GM19240 (cell line): ENCODE data around the gene CPNE4.

ENCODE experiments used
- DNase-seq: peaks from one replicate; pipeline ENCODE4 v3.0.0; 2011; ENCODE audit warnings: low spot score; ENCODE audit not compliant: insufficient read length

Gene CPNE4

GRCh38 chr3:131608296-131608695 lies 426.5 kb downstream of the CPNE4 start:
- DNase-seq: no peak

DNA sequence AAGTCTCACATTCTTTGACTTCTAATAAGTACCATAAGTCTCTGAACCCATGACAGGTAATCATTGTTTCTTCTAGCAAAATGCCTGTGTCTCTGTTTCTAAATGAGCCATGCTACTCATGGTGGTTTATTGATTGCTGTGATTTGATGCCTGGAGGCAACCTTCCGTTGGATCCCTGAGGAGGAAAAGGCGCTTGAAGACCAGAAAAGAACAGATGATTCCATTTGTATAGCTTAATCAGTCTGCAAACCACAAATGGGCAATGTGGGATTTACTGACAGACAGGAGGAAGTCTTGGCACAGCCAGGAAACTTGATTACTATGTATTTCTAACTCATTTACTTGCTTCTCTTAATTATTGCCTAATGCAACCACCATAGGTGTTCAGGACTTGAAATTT lies 428.9 kb downstream of the CPNE4 start:
- no peak for DNase-seq

DNA sequence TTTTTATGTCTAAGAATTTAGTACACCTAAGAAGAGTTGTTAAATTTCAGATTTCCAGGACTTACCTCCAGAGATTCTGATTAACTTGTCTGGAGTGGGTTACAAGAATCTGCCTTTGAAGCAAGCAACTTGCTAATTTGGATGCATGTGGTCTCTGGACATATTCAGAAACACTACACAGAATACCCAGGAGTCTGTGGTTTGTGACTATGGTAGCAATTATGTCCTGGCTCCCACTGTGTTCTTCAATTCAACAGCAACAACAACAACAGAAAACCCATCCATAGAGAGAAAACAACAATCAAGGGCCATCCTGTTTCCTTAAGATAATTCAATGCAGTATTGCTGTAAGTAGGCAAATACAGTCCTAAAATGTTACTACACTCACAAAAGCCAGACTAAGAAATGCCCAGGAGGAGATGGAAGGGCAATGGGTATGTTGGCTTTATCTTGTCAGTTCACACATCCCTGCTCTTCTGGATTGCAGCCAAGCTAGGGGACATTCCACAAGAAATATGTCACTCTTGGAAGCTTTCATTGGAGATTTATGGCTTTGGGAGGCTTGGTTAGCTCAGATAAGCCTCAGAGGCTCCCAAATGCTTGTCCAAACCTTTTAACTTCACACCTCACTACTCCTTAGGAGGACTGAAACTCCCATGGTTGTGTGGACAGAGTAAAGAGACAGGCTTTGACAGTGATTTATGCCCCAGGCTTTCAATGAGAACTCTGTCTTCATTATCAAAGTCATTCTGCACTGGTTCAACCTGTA lies 432.6 kb downstream of the CPNE4 start:
- DNase-seq: no peak

- no peak for DNase-seq
Observed at GRCh38 chr3:131597816-131598215, 437.0 kb downstream of the CPNE4 start.

- no peak for DNase-seq
Observed at GRCh38 chr3:131596884-131597283, 437.9 kb downstream of the CPNE4 start.

DNA sequence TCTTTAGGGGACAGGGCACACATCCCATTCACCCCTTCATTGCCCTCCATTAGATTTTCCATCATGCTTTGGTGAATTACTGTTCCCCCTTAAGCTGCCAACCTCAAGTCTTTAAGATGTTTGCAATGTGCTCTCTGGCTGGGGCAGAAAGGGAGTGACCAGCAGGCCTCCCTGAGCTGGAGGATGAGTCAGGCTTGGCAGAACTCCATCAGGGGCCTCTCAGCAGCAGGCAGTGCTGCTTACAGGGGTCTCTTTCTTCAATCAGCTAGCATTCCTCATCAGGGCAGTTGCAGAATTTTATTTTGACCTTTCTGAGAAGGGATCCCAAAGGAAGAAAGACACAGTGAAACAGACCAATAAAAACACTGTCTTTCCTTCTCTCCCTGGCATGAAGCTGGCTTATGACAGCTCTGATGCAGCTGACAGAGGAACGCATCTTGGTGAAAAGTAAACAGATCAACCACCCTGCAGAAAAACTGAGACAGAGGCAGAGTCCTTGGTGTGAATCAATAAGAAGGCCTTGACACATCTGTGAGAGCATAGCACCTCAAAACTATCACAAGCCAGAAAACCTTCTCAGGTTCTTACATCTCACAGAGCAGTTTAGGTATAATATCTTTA lies 443.3 kb downstream of the CPNE4 start:
- DNase-seq: no peak

GRCh38 chr3:131586277-131586676 lies 448.5 kb downstream of the CPNE4 start:
- DNase-seq: no peak

- no peak for DNase-seq
Observed at GRCh38 chr3:131582438-131582837, 452.4 kb downstream of the CPNE4 start.

DNA sequence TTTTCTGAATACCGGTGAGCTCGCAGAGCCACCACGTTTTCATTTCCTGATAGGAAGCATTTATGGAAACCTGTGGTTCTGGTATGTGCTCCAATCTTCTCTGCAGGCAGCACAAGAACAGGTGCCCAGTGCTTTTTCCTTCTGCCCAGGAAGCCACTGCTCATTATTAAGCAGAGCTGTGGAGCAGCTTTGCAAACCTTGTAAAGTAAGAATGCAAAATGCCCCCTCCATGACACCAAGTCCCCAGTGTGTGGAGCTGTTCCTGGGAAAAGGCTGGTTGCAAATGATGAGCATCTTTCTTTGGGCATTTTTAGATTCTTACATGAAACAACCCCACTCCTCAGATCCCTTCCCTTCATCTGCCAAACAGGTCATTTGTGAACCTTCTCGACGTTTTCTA lies 466.4 kb downstream of the CPNE4 start:
- no peak for DNase-seq

GRCh38 chr3:131564812-131565211 lies 470.0 kb downstream of the CPNE4 start:
- no peak for DNase-seq

- DNase-seq: no peak
Observed at GRCh38 chr3:131561511-131561910, 473.3 kb downstream of the CPNE4 start.

DNA sequence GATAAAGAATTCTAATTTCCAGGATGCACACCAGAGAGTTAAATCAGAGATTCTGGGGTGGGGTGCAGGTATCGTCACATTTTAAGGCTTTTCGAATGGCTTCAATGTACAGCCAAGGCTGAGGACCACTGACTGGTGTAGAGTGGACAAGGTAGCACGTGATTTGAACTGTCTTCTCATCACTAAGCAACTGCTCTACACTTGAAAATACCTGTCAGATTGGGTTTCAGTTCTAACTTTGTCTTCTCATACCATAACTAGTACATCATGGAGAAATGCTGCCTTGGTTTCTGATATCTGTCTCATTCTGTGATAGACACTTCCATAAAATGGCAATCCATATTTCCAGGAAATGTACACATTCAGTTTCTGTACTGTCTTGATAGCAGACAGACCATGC lies 474.0 kb downstream of the CPNE4 start:
- no peak for DNase-seq

DNA sequence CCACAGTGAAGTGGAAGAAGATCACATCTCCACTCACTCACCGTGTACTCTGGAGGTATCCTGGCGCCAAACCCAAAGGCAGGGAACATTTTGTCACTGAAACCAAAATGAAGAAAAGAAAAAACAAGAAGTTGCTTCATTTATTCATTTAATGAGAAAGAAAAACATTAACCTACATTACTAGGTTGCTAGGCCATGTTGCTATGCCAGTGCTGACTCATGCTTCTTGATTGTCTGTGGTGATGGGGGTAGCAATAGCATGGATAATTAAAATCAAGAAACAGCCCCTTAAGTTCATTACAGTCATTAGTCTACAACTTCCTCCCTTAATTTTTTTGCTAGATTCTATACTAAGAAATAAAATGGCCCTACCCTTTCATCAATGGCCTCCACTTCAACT lies 479.4 kb downstream of the CPNE4 start:
- no peak for DNase-seq

DNA sequence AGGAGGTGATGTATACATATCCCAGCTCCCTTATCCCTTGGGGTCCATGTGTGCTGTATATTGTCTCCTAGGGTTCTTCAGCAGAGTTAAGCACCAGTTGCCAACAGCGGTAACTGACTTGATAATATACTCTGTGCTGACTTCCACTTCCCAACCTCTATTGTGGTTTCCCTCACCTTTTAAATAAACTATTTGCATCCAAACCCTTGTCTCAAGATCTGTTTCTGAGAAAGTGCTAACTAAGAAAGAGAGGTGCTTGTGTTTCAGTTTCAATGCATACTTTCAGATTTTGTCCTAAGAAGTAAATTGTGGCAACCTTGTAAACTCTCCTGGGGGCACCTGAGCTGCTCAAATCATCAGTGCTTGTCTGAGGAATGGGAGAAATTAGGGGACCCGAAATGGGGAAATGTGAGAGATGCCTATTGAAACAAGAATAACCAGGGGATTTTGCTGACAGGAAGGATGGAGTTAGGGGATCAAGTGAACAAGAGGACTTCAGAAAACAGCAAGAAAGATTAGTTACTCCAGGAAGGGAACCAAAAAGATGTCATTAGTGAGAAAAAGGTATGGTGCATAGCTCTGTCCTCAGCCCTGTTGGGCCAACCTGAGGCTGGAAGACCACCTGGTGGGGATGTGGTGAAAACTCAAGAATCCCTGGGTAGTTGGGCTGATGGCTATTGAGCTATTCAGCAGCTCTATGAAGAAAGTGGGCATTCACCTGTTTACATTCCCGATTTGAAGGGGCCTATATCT lies 481.1 kb downstream of the CPNE4 start:
- peak; percentile 12 for DNase-seq

DNA sequence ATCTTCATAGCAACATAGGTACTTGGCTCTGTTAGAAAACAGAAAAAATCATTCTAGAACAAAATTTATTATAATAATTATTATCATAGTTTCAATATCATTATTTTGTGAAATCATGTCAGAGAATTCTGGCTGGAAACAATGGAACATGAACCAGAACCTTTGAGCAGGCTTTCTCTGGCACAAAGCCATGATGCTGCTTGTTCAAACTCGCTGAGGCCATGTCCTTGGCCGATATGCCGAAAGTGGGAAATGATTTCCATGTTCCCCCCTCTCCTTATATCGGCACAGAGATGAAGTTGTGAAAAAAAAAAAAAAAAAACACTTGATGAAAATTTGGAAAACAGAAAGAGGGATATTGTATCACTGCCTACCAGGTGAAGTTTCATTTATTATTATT lies 483.1 kb downstream of the CPNE4 start:
- DNase-seq: no peak

DNA sequence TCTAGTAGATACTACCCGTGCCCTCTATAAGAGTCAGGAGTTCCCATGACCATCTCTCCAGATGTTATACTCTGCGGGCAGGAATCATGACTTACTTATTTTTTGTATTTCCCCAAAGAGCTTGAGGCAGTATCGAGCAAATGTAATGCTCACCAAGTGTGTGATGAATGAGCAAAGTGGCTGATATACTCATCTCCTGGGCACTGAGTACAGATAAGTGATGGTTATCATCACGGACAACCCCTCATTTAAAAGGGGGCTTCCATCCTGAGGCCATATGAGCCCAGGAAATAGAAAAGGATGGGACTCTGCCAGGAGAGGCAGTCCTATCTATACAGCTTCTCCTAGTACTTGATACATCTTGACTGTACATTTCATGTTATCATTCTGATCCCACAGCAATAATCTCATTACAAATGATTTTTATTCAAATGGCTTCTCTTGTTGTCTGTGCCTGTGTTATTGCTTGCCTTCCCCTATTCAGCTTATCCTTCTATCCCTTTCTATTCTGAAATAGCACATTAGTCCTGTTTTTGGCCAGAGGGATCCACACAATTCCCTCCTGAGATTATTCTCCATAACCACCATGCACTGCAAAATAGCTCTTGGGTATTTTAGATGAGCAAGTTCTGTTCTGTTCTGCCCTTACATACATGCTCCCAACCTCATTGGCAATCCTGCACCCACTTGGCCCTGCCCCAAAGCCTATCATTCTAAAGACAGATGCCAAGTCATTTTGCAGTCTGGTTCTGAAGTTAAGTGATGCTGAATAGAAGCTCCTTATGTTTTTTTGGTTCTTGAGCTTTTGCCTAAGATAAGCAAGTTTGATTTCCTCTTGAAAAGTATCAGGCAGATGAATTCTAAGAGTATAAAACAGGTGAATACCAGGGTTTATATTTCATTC lies 484.0 kb downstream of the CPNE4 start:
- no peak for DNase-seq

DNA sequence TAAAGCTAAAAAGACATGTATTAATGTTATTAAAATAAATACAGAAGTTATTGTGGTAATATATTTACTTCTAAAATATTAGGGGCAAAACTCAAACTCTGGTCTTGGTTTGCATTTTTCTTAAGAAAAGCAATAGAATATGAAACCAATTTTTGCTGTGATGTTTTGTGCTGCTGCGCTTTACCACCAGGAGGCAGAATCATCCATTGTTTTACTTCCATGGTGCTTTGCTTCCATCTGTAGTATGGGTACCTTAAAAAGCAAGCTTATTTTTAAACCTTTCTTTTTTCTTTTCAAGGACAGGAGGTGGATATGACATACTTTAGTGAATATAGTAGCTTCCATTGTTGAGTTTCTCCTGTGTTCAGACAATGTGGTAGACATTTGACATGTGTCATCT lies 485.5 kb downstream of the CPNE4 start:
- DNase-seq: no peak

- no peak for DNase-seq
Observed at GRCh38 chr3:131547585-131547984, 487.2 kb downstream of the CPNE4 start.

DNA sequence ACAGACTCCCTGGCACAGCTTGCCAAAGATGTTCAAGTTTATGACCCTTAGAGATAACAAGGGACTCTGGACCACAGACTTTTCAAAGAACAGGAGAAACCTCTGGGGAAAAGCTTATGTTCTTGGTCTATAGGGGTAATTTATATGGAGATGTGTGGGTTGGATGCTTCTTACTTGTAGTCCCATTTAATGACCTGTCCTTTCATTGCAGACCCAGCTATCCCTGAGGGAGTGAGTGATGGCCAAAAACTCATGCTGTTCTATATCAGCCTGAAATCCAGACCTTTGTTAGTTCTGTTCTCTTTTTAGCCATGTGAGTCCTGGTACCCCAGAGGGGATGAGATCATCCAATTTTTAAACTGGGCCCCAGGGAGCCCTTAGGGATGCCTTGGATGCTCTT lies 488.4 kb downstream of the CPNE4 start:
- DNase-seq: no peak

- no peak for DNase-seq
Observed at GRCh38 chr3:131544557-131544956, 490.3 kb downstream of the CPNE4 start.

- no peak for DNase-seq
Observed at GRCh38 chr3:131543714-131544113, 491.1 kb downstream of the CPNE4 start.
